ENCODE measurements around the gene SRP68.
A peak's percentile ranks its signal among the peaks of the same experiment; 100 is the strongest.

Gene SRP68

DNA sequence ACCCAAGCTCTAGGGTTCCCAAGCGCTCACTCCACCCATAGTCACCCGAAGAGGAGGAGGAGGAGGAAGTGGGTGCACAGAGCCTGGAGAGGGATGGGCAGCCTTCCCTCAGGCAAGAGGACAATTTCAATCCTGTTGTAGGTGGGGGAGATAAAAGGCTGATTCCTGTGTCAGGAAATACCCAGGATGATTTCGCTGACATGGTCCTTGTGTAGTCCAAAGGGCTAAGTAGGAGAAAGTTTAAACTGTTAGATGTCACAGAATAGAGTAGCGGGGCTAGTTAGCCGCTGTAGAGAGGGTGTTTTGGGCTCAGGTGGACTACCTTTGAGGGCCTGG lies 32.5 kb upstream of the SRP68 start:
- ATAC-seq, result no peak
- no peak for TF ChIP-seq OSR1 (CRISPR knock-in tag; IDR thresholded peaks at IDR 0.05)
- no peak for TF ChIP-seq ZFP30 (CRISPR knock-in tag; IDR thresholded peaks at IDR 0.05)

- TF ChIP-seq RARB (CRISPR knock-in tag; IDR thresholded peaks at IDR 0.05), result no peak
- TF ChIP-seq ZFP3 (CRISPR knock-in tag; IDR thresholded peaks at IDR 0.05), result no peak
- no peak for TF ChIP-seq TCF4 (CRISPR knock-in tag; IDR thresholded peaks at IDR 0.05; ENCODE audit: borderline replicate concordance)
- TF ChIP-seq ISL1 (CRISPR knock-in tag; IDR thresholded peaks at IDR 0.05), result no peak
- TF ChIP-seq POU6F1 (CRISPR knock-in tag; IDR thresholded peaks at IDR 0.05; ENCODE audit: borderline replicate concordance, low read depth), result no peak
- TF ChIP-seq, protein P1, sequence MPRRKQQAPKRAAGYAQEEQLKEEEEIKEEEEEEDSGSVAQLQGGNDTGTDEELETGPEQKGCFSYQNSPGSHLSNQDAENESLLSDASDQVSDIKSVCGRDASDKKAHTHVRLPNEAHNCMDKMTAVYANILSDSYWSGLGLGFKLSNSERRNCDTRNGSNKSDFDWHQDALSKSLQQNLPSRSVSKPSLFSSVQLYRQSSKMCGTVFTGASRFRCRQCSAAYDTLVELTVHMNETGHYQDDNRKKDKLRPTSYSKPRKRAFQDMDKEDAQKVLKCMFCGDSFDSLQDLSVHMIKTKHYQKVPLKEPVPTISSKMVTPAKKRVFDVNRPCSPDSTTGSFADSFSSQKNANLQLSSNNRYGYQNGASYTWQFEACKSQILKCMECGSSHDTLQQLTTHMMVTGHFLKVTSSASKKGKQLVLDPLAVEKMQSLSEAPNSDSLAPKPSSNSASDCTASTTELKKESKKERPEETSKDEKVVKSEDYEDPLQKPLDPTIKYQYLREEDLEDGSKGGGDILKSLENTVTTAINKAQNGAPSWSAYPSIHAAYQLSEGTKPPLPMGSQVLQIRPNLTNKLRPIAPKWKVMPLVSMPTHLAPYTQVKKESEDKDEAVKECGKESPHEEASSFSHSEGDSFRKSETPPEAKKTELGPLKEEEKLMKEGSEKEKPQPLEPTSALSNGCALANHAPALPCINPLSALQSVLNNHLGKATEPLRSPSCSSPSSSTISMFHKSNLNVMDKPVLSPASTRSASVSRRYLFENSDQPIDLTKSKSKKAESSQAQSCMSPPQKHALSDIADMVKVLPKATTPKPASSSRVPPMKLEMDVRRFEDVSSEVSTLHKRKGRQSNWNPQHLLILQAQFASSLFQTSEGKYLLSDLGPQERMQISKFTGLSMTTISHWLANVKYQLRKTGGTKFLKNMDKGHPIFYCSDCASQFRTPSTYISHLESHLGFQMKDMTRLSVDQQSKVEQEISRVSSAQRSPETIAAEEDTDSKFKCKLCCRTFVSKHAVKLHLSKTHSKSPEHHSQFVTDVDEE (CRISPR knock-in tag; IDR thresholded peaks at IDR 0.05), result no peak; the same call in 1 of the 2 replicates
- no peak for TF ChIP-seq PPARA (CRISPR knock-in tag; IDR thresholded peaks at IDR 0.05; ENCODE audit: borderline replicate concordance)
- TF ChIP-seq CSDC2 (CRISPR knock-in tag; IDR thresholded peaks at IDR 0.05), result no peak
- TF ChIP-seq ZC3H10 (CRISPR knock-in tag; IDR thresholded peaks at IDR 0.05), result no peak
Observed at GRCh38 chr17:76104140-76104895, 32.0 kb upstream of the SRP68 start.

GRCh38 chr17:76103274-76104139 lies 31.2 kb upstream of the SRP68 start, which contains the start of gene EXOC7:
EXOC7 (minus strand) TSS chr17:76103787; CDS start chr17:76103692, 95 bp downstream.
- ATAC-seq, result peak; percentile 93
- TF ChIP-seq PATZ1 (CRISPR knock-in tag; IDR thresholded peaks at IDR 0.05; ENCODE audit: borderline replicate concordance) (0 out of 2 replicates have a peak, but pooled peaks have one; percentile 49), RARB (CRISPR knock-in tag; IDR thresholded peaks at IDR 0.05) (no peak), ZFP3 (CRISPR knock-in tag; IDR thresholded peaks at IDR 0.05) (0 out of 2 replicates have a peak, but pooled peaks have one; percentile 62)
- TF ChIP-seq, protein P1 (CRISPR knock-in tag; IDR thresholded peaks at IDR 0.05), result peak; percentile 47

More at GRCh38 chr17:76104140-76104895, 32.0 kb upstream of the SRP68 start:
- no peak for ATAC-seq

DNA sequence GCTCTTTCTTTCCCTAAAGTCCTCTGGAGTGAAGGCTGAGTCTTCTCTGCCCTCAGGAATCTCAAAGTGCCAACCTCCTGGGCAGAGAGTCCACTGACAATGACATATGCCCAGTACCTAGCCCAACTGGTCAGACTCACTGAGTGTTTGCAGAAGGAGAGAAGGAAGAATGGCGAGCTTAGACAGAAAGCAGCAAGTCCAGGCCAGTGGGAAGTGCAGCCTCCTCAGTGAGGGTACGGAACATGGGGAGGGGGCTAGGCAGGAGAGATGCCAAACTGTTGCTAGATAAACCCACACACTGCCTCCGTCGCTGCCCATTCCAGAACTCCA lies 30.6 kb upstream of the SRP68 start:
- no peak for TF ChIP-seq ZNF70 (CRISPR knock-in tag; IDR thresholded peaks at IDR 0.05)
- TF ChIP-seq ISL1 (CRISPR knock-in tag; IDR thresholded peaks at IDR 0.05), result no peak
- TF ChIP-seq ZFP3 (CRISPR knock-in tag; IDR thresholded peaks at IDR 0.05), result no peak
- TF ChIP-seq OSR1 (CRISPR knock-in tag; IDR thresholded peaks at IDR 0.05), result no peak
- no peak for TF ChIP-seq ZNF565 (CRISPR knock-in tag; conservative IDR thresholded peaks at IDR 0.05; ENCODE audit: low read depth)
- no peak for TF ChIP-seq ZC3H10 (CRISPR knock-in tag; IDR thresholded peaks at IDR 0.05)
- TF ChIP-seq CSDC2 (CRISPR knock-in tag; IDR thresholded peaks at IDR 0.05), result no peak
- no peak for TF ChIP-seq BACH2 (CRISPR knock-in tag; IDR thresholded peaks at IDR 0.05; ENCODE audit: borderline replicate concordance)
- no peak for TF ChIP-seq TCF4 (CRISPR knock-in tag; IDR thresholded peaks at IDR 0.05; ENCODE audit: borderline replicate concordance)
- ATAC-seq, result peak; percentile 41
